ENCODE measurements around the gene RNF144A. TPM values are rescaled to one million over a fixed set of nuclear protein-coding genes. Genes with fewer than 3 reads are reported as not detected.

Gene RNF144A
- total and polyA plus RNA-seq, 2 experiments from 2014 or later = 5.4 to 10.1 TPM

DNA sequence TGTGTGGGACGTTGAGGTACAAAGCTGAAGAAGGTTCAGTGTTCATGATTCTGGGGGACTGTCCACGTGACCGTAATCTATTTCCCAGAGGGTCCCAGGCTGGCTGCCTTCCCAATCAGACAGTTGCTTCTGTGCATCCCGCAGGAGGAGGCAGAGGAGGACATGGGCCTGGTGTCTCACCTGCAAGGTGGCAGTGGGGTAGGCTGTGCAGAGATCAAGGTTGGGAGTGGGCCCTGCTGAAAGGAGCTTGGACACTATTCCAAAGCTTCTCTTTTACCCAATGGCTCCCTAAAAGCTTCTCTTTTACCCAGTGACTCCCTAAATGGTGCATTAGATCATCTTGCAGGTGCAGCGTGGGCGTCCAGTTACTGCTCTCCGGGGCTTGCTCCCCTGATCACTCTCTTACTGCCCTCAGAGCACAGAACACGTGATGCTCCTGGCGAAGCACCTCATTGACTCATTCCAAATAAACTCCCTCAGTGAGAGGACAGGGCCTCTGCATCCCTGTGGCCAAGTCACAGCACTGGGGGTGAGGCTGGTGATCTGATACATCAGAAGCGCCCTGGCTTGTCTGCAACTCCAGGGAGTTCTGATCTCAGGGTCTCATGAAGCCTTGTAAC, 41.5 kb downstream of the RNF144A start:
- H3K4me3 ChIP-seq = no peak overlapping the region
- no peak for DNase-seq (ENCODE audit: low spot score)
- H3K27ac ChIP-seq = no peak overlapping the region
- peaks cover 7% of the 10 kb centered on the region for H3K4me1 ChIP-seq (ENCODE audit: insufficient read depth)
- H2AFZ ChIP-seq = no peak overlapping the region
- H3K27me3 ChIP-seq = no peaks in the 10 kb centered on the region
- no peak overlapping the region for H3K4me2 ChIP-seq
- TF ChIP-seq CTCF (IDR thresholded peaks at IDR 0.05; ENCODE audit: poor library complexity) (no peak), EZH2phosphoT487 (IDR thresholded peaks at IDR 0.05; ENCODE audit: low read depth, severe bottlenecking, unreplicated experiment) (no peak), EZH2 (IDR thresholded peaks at IDR 0.05; ENCODE audit: borderline replicate concordance) (no peak)
- WGBS (ENCODE audit: low lambda C conversion rate, missing lambda C conversion rate) = 96% methylated on average over 10 of the region's 10 CpGs
- no peaks in the 10 kb centered on the region for H3K36me3 ChIP-seq (replicated peaks; ENCODE audit: insufficient read depth, low read depth)
- no peaks in the 10 kb centered on the region for H3K9me2 ChIP-seq (replicated peaks; ENCODE audit: insufficient read depth)
- no peaks in the 10 kb centered on the region for H3K9me3 ChIP-seq (ENCODE audit: low read depth)
- H4K20me1 ChIP-seq (ENCODE audit: insufficient read depth, poor library complexity, severe bottlenecking) = no peaks in the 10 kb centered on the region
- H3K79me2 ChIP-seq = no peaks in the 10 kb centered on the region

DNA sequence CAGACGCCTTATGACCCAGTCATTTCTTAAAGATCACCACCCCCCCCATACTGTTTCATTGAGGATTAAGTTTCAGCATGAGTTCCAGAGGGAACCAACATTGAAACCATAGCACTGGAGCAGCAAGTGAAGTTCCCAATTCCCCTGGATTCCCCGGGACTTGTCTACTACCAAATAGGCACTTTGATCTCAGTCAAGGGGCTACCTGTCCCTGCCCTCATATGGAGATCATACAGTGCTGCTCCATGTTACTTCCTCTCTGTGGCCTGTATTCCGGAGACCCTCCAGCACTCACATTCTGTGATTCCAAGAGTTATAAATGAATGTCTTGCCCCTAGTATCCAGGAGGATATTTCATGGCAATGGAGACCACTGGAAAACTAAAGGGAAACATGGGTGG, 42.5 kb downstream of the RNF144A start:
- Histone ChIP-seq H3K27me3 (no peaks in the 10 kb centered on the region), H3K79me2 (no peaks in the 10 kb centered on the region), H3K9me3 (ENCODE audit: low read depth) (no peaks in the 10 kb centered on the region), H3K4me3 (no peak overlapping the region), H3K4me2 (no peak overlapping the region), H3K4me1 (ENCODE audit: insufficient read depth) (peaks cover 7% of the 10 kb centered on the region), H2AFZ (no peak overlapping the region), H3K9me2 (replicated peaks; ENCODE audit: insufficient read depth) (no peaks in the 10 kb centered on the region), H4K20me1 (ENCODE audit: insufficient read depth, poor library complexity, severe bottlenecking) (no peaks in the 10 kb centered on the region), H3K27ac (no peak overlapping the region), H3K36me3 (replicated peaks; ENCODE audit: insufficient read depth, low read depth) (no peaks in the 10 kb centered on the region)
- TF ChIP-seq EZH2phosphoT487 (IDR thresholded peaks at IDR 0.05; ENCODE audit: low read depth, severe bottlenecking, unreplicated experiment) (no peak), CTCF (IDR thresholded peaks at IDR 0.05; ENCODE audit: poor library complexity) (no peak), EZH2 (IDR thresholded peaks at IDR 0.05; ENCODE audit: borderline replicate concordance) (no peak)
- 92% methylated on average over 3 of the region's 3 CpGs for WGBS (ENCODE audit: low lambda C conversion rate, missing lambda C conversion rate)
- DNase-seq (ENCODE audit: low spot score) = no peak

DNA sequence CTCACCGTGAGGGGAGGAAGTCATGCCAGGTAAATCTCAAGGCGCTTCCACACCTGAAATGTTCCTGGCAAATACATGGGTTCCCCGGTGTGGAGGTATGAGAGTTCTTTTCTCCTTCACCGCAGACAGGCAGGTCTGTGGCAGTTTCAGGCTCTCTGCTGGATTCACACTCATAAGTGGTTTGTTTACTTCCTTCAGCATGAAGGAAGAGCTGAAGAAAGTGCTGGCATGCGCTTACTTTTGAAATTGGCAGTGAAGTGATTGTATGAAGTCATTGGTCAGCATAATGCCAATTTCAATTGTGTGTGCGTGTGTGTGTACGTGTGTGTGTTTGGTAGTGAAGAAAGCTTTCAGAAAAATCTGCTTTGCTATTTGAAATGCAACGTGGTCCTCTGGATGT, 43.4 kb downstream of the RNF144A start:
- WGBS (ENCODE audit: low lambda C conversion rate, missing lambda C conversion rate) = 72% methylated on average over 8 of the region's 8 CpGs
- H3K36me3 ChIP-seq (replicated peaks; ENCODE audit: insufficient read depth, low read depth) = no peaks in the 10 kb centered on the region

More for the DNA sequence above, 43.4 kb downstream of the RNF144A start:
- DNase-seq (ENCODE audit: low spot score) = peak; percentile 14
- Histone ChIP-seq H4K20me1 (ENCODE audit: insufficient read depth, poor library complexity, severe bottlenecking) (no peaks in the 10 kb centered on the region), H3K9me3 (ENCODE audit: low read depth) (no peaks in the 10 kb centered on the region), H3K4me1 (ENCODE audit: insufficient read depth) (peaks cover 7% of the 10 kb centered on the region), H3K4me3 (no peak overlapping the region), H3K9me2 (replicated peaks; ENCODE audit: insufficient read depth) (no peaks in the 10 kb centered on the region), H2AFZ (no peak overlapping the region), H3K27ac (no peak overlapping the region), H3K4me2 (no peak overlapping the region), H3K79me2 (no peaks in the 10 kb centered on the region), H3K27me3 (no peaks in the 10 kb centered on the region)
- no peak for TF ChIP-seq CTCF (IDR thresholded peaks at IDR 0.05; ENCODE audit: poor library complexity)
- TF ChIP-seq EZH2phosphoT487 (IDR thresholded peaks at IDR 0.05; ENCODE audit: low read depth, severe bottlenecking, unreplicated experiment) = no peak
- TF ChIP-seq EZH2 (IDR thresholded peaks at IDR 0.05; ENCODE audit: borderline replicate concordance) = no peak
